ENCODE measurements around the gene STT3B. TPM values are rescaled to one million over a fixed set of nuclear protein-coding genes. Genes with fewer than 3 reads are reported as not detected.

The STT3B gene
- total RNA-seq, 4 donors from 2014 or later = 62.4 to 99.3 (median 69.0) TPM

GRCh38 chr3:31546162-31546561 is 13.4 kb downstream of the STT3B start:
- Histone ChIP-seq H3K36me3 (no peaks in the 10 kb centered on the region), H3K4me1 (peaks cover 62 to 69% of the 10 kb centered on the region in 2 donors), H3K4me3 (no peak overlapping the region), H3K9me3 (no peaks in the 10 kb centered on the region), H3K27ac (peak overlapping the region in 3 of 4 donors; percentile 24 to 75 (median 68)), H3K27me3 (no peaks in the 10 kb centered on the region)
- DNase-seq (no peak), ATAC-seq (peak in 1 of 2 donors; percentile 26)
- in situ Hi-C loops (cut with MboI; ENCODE audit: low sequenced_read_pairs in 4 of 4) (loop anchor here in 1 of 4 donors (25.0 kb wide), 1 partner anchor 566 kb away; the partner anchor contains the start of gene GPD1L), intact Hi-C loops (cut with DNase I; ENCODE audit: low total_unique reads) (no loop called here)
- TF ChIP-seq POLR2A (IDR thresholded peaks at IDR 0.05) (no peak), CTCF (IDR thresholded peaks at IDR 0.05 in 4 of 5, conservative IDR thresholded peaks at IDR 0.05 in 1 of 5) (no peak)

GRCh38 chr3:31546725-31547124 is 14.0 kb downstream of the STT3B start:
- Histone ChIP-seq H3K27me3 (no peaks in the 10 kb centered on the region), H3K4me3 (no peak overlapping the region), H3K4me1 (peaks cover 63 to 69% of the 10 kb centered on the region in 2 donors), H3K9me3 (no peaks in the 10 kb centered on the region), H3K36me3 (no peaks in the 10 kb centered on the region), H3K27ac (peak overlapping the region in 1 of 4 donors; percentile 75)
- intact Hi-C loops (cut with DNase I; ENCODE audit: low total_unique reads) (no loop called here), in situ Hi-C loops (cut with MboI; ENCODE audit: low sequenced_read_pairs in 4 of 4) (loop anchor here in 1 of 4 donors (25.0 kb wide), 1 partner anchor 566 kb away; the partner anchor contains the start of gene GPD1L)
- TF ChIP-seq POLR2A (IDR thresholded peaks at IDR 0.05) = no peak
- no peak for TF ChIP-seq CTCF (IDR thresholded peaks at IDR 0.05 in 4 of 5, conservative IDR thresholded peaks at IDR 0.05 in 1 of 5)
- no peak for ATAC-seq
- no peak for DNase-seq

GRCh38 chr3:31550452-31551251 is 17.9 kb downstream of the STT3B start:
- Histone ChIP-seq H3K4me1 (peaks cover 58 to 67% of the 10 kb centered on the region in 2 donors), H3K27me3 (no peaks in the 10 kb centered on the region), H3K4me3 (no peak overlapping the region), H3K36me3 (no peaks in the 10 kb centered on the region), H3K27ac (peak overlapping the region in 1 of 4 donors; percentile 29), H3K9me3 (no peaks in the 10 kb centered on the region)
- ATAC-seq (peak; percentile 57 to 69), DNase-seq (no peak)
- intact Hi-C loops (cut with DNase I; ENCODE audit: low total_unique reads) = loop anchor here (1.0 to 5.0 kb wide), 3 partner anchors 97 to 218 kb away; no protein-coding TSS in a partner anchor
- TF ChIP-seq CTCF (IDR thresholded peaks at IDR 0.05 in 4 of 5, conservative IDR thresholded peaks at IDR 0.05 in 1 of 5) (peak; percentile 47 to 77 (median 56)), POLR2A (IDR thresholded peaks at IDR 0.05) (no peak)
- in situ Hi-C loops (cut with MboI; ENCODE audit: low sequenced_read_pairs in 4 of 4) = loop anchor here in 2 of 4 donors (5.0 to 25.0 kb wide), 2 partner anchors 212 to 217 kb away; no protein-coding TSS in a partner anchor

DNA sequence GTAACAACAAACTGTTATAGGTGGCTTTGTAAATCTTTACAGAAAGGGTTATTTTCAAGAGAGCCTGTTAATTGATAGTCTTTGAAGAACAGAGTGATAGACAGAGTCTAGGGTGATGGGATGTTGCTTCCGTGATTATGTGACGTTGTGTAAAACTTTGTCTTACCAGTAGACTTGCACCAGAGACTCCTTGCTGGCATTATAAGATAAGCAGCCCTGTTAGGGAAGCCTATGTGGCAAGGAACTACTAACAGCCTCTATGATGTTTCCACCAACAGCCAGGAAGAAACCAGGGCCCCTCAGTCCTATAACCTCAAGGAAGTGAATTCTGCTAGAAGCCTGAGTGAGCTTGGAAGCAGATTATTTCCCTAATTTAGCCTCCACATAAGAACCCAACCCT is 18.9 kb downstream of the STT3B start:
- Histone ChIP-seq H3K4me3 (no peak overlapping the region), H3K27ac (no peak overlapping the region), H3K36me3 (no peaks in the 10 kb centered on the region), H3K27me3 (no peaks in the 10 kb centered on the region), H3K9me3 (no peaks in the 10 kb centered on the region), H3K4me1 (peaks cover 56 to 67% of the 10 kb centered on the region in 2 donors)
- ATAC-seq (no peak), DNase-seq (no peak)
- no peak for TF ChIP-seq POLR2A (IDR thresholded peaks at IDR 0.05)
- TF ChIP-seq CTCF (IDR thresholded peaks at IDR 0.05 in 4 of 5, conservative IDR thresholded peaks at IDR 0.05 in 1 of 5) = no peak
- in situ Hi-C loops (cut with MboI; ENCODE audit: low sequenced_read_pairs in 4 of 4) = loop anchor here in 2 of 4 donors (5.0 to 25.0 kb wide), 2 partner anchors 211 to 216 kb away; no protein-coding TSS in a partner anchor
- intact Hi-C loops (cut with DNase I; ENCODE audit: low total_unique reads) = loop anchor here (5.0 kb wide), 2 partner anchors 96 to 146 kb away; no protein-coding TSS in a partner anchor
